ENCODE results near the gene TBX20. TPM values are rescaled to one million over a fixed set of nuclear protein-coding genes. Genes with fewer than 3 reads are reported as not detected.
"Not testable (repeated sequence)": the region's sequence is repeated elsewhere in the genome, so short reads cannot be mapped to it uniquely, and the experiment has no call there.

The TBX20 gene
- total RNA-seq, 1 experiment from 2014 or later: 2.1 TPM

GRCh38 chr7:35222445-35222844, 31.5 kb downstream of the TBX20 start:
- DNase-seq (ENCODE audit: low read depth): not testable (repeated sequence)

GRCh38 chr7:35220176-35220575, 33.7 kb downstream of the TBX20 start:
- not testable (repeated sequence) for DNase-seq (ENCODE audit: low read depth)

- DNase-seq (ENCODE audit: low read depth): not testable (repeated sequence)
These were observed 37.9 kb downstream of the TBX20 start for GRCh38 chr7:35216033-35216432.

- not testable (repeated sequence) for DNase-seq (ENCODE audit: low read depth)
These were observed 38.8 kb downstream of the TBX20 start for GRCh38 chr7:35215063-35215462.

- DNase-seq (ENCODE audit: low read depth): not testable (repeated sequence)
These were observed 47.0 kb downstream of the TBX20 start for GRCh38 chr7:35206924-35207323.

GRCh38 chr7:35204850-35205249, 49.0 kb downstream of the TBX20 start:
- not testable (repeated sequence) for DNase-seq (ENCODE audit: low read depth)

GRCh38 chr7:35204031-35204430, 49.9 kb downstream of the TBX20 start:
- DNase-seq (ENCODE audit: low read depth): not testable (repeated sequence)

- not testable (repeated sequence) for DNase-seq (ENCODE audit: low read depth)
These were observed 51.5 kb downstream of the TBX20 start for GRCh38 chr7:35202353-35202752.

- DNase-seq (ENCODE audit: low read depth): peak; percentile 3
These were observed 53.7 kb downstream of the TBX20 start for GRCh38 chr7:35200170-35200569.

- peak; percentile 66 for DNase-seq (ENCODE audit: low read depth)
These were observed 55.3 kb downstream of the TBX20 start for GRCh38 chr7:35198370-35199140.

- DNase-seq (ENCODE audit: low read depth): not testable (repeated sequence)
These were observed 62.3 kb downstream of the TBX20 start for GRCh38 chr7:35191571-35191970.

- DNase-seq (ENCODE audit: low read depth): not testable (repeated sequence)
These were observed 63.6 kb downstream of the TBX20 start for GRCh38 chr7:35190146-35190773.

- DNase-seq (ENCODE audit: low read depth): peak; percentile 84
These were observed 67.1 kb downstream of the TBX20 start for GRCh38 chr7:35186751-35187150.

- DNase-seq (ENCODE audit: low read depth): peak; percentile 87
These were observed 67.8 kb downstream of the TBX20 start for GRCh38 chr7:35185908-35186731.

- DNase-seq (ENCODE audit: low read depth): not testable (repeated sequence)
These were observed 68.4 kb downstream of the TBX20 start for GRCh38 chr7:35185578-35185907.

GRCh38 chr7:35184961-35185360, 68.9 kb downstream of the TBX20 start:
- DNase-seq (ENCODE audit: low read depth): not testable (repeated sequence)

- peak; percentile 11 for DNase-seq (ENCODE audit: low read depth)
These were observed 69.9 kb downstream of the TBX20 start for GRCh38 chr7:35183873-35184503.

GRCh38 chr7:35180665-35181064, 73.2 kb downstream of the TBX20 start:
- DNase-seq (ENCODE audit: low read depth): not testable (repeated sequence)

- DNase-seq (ENCODE audit: low read depth): not testable (repeated sequence)
These were observed 80.7 kb downstream of the TBX20 start for GRCh38 chr7:35173176-35173575.

GRCh38 chr7:35172131-35172530, 81.8 kb downstream of the TBX20 start:
- DNase-seq (ENCODE audit: low read depth): not testable (repeated sequence)

GRCh38 chr7:35167658-35168057, 86.2 kb downstream of the TBX20 start:
- DNase-seq (ENCODE audit: low read depth): not testable (repeated sequence)

- DNase-seq (ENCODE audit: low read depth): not testable (repeated sequence)
These were observed 86.7 kb downstream of the TBX20 start for GRCh38 chr7:35167158-35167557.

Data from M059J (cell line).